Choroid plexus epithelial cell (primary cell): ENCODE measurements around the gene TNFRSF4.

Source experiments
- DNase-seq: peaks from one replicate; pipeline ENCODE4 v3.0.0-alpha.2; 2010; ENCODE audit warnings: low read depth
- H3K4me3 ChIP-seq: 2 replicates; pipeline ENCODE4 v1.5.1; 2011; ENCODE audit warnings: low read depth, mild to moderate bottlenecking, control low read depth, low read length, moderate library complexity
- CTCF ChIP-seq: conservative IDR thresholded peaks from 2 replicates; pipeline ENCODE4 v1.5.1; 2011; ENCODE audit warnings: low read depth, mild to moderate bottlenecking, control low read depth, inconsistent platforms, low read length, moderate library complexity

Gene TNFRSF4

DNA sequence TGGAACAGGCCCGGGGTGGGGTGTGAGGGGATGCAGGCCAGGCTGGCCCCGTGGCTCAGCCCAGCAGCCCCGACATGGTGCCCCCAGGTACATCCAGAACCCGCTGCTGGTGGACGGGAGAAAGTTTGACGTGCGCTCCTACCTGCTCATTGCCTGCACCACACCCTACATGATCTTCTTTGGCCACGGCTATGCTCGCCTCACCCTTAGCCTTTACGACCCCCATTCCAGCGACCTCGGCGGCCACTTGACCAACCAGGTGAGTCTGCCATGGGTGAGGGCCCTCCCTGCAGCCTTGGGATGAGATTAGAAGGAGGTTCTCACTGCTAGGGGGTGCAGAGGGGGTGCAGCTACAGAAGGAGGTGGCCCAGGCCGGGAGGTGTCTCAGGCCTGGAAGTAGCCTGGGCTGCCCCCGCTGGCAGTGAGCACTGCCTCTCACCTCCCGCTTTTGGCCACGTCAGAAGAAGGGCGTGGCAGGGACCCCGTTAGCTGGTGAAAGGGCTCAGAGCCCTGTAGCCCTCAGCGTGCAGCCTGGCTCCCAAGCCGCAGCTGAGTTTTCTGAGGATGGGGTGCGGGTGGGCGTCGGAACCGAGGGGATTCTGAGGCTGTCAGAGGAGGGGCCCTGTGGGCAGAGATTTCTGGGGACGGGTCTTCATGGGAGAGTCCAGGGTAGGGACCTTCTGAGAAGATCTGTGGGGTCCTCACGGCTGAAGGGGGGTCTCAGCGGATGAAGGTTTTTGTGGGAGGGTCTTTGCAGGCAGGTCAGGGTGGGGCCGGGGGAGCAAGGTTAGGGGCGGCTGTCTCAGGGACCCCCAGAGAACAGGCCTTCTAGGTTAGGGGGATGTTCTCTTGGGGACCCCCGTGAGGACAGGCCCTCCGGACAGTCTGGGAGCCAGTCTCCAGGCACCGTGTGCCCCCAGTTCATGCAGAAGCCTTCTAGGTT is 29.8 kb downstream of the TNFRSF4 start:
- H3K4me3 ChIP-seq = no peak overlapping the region
- no peak for TF ChIP-seq CTCF
- no peak for DNase-seq

GRCh38 chr1:1183221-1183747 is 30.7 kb downstream of the TNFRSF4 start:
- no peak overlapping the region for H3K4me3 ChIP-seq
- no peak for DNase-seq
- no peak for TF ChIP-seq CTCF

DNA sequence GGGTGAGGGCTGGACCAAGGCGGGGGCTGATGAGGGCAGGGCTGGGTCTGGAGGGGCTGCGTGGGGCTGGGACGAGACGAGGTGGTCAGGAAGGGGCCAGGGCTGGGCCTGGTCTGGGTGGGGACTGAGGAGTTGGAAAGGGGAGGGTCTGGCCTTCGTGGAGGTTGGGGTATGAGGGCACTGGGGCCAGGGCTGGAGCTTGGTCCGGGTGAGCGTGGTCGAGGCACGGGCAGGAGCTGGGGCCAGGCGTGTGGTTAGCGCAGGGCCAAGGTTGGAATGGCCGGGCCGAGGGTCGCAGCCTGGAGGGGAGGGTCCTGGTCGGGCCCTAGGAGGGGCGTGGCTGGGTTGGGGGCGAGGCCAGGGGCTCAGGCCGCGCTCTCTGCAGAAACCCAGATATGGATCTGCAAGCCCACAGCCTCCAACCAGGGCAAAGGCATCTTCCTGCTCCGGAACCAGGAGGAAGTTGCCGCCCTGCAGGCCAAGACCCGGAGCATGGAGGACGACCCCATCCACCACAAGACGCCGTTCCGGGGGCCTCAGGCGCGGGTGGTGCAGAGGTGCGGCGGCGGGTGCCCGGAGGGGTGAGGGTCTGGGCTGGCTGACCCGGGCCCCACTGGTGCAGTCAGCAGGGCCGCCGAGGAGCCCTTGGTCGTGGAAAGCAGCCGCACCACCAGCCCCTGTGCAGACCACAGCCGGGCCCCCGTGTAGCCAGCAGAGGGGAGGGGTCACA is 31.3 kb downstream of the TNFRSF4 start:
- no peak overlapping the region for H3K4me3 ChIP-seq
- no peak for TF ChIP-seq CTCF
- DNase-seq = no peak

GRCh38 chr1:1181938-1182410 is 32.0 kb downstream of the TNFRSF4 start:
- no peak for TF ChIP-seq CTCF

DNA sequence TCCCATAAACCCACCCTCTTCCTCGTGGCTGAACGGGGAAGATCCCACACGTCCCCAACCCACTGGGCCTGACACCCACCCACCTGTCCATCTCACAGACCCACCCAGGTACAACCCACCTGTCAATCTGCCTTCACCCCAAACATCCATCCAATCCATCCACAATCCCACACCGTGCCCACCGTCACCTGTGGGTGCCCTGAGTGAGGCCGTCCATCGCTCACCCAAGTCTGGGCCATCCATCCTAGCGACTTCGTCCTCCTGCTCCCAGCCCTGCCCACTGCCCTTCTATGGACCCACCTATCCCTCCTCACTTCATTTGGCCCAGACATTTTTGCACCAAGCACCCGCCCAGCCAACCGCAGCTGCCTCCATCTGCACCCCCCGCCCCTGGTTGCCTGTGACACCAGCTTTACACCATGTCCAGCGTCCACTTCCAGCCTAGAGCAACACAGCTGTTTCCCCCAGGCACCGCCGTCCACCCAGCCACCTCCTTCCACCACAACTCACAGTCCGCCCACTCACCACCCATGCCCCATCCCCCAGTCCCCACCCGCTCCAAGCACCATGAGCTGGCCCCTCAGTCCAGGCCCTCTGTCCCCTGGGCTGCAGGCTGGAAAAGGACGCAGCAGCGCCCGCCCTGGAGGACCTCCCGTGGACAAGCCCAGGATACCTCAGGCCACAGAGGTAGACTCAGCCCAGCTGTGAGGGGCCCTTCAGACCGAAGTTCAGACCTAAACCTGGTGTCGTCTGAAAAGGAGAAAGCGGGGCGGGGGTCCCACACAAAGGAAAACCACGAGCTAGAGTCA is 32.6 kb downstream of the TNFRSF4 start:
- H3K4me3 ChIP-seq = no peak overlapping the region
- TF ChIP-seq CTCF = no peak
- no peak for DNase-seq

More at GRCh38 chr1:1181938-1182410, 32.0 kb downstream of the TNFRSF4 start:
- DNase-seq = no peak
- no peak overlapping the region for H3K4me3 ChIP-seq
